GM23338 (cell line): ENCODE results near the gene PAPPA2. TPM values are rescaled to one million over a fixed set of nuclear protein-coding genes. Genes with fewer than 3 reads are reported as not detected.

Experiments used
- ATAC-seq: fragments of 200-7000 bp; cut with Tn5 transposase; 3 replicates; pipeline ENCODE4 v1.9.1; 2020
- DNase-seq: peaks from one replicate; pipeline ENCODE4 v3.0.0-alpha.2; 2015; ENCODE audit warnings: low spot score
- H2AFZ ChIP-seq: fragments of 200-600 bp; sonication (generic); 2 replicates; pipeline ENCODE4 v1.8.0; 2016; ENCODE audit warnings: antibody characterized with exemption, mild to moderate bottlenecking, moderate library complexity
- H3F3A ChIP-seq: fragments of 200-600 bp; sonication (generic); replicated peaks from 2 replicates; pipeline ENCODE4 v1.8.0; 2017; ENCODE audit warnings: antibody characterized with exemption, mixed run types, low read depth
- H3K27ac ChIP-seq: fragments of 200-600 bp; sonication (generic); 2 replicates; pipeline ENCODE4 v1.6.1; 2016; ENCODE audit warnings: low read depth
- H3K27me3 ChIP-seq: fragments of 200-600 bp; sonication (generic); 2 replicates; pipeline ENCODE4 v1.8.0; 2016; ENCODE audit warnings: mild to moderate bottlenecking, mixed run types, moderate library complexity; ENCODE audit not compliant: insufficient read depth
- H3K36me3 ChIP-seq: fragments of 200-600 bp; sonication (generic); 2 replicates; pipeline ENCODE4 v1.8.0; 2016; ENCODE audit warnings: mild to moderate bottlenecking; ENCODE audit not compliant: insufficient read depth
- H3K4me1 ChIP-seq: fragments of 200-600 bp; sonication (generic); 2 replicates; pipeline ENCODE4 v1.8.0; 2016; ENCODE audit warnings: mild to moderate bottlenecking, moderate library complexity; ENCODE audit not compliant: insufficient read depth
- H3K4me2 ChIP-seq: fragments of 200-600 bp; sonication (generic); 2 replicates; pipeline ENCODE4 v1.7.1; 2017; ENCODE audit warnings: mixed run types
- H3K4me3 ChIP-seq: fragments of 200-600 bp; sonication (generic); 2 replicates; pipeline ENCODE4 v1.6.1; 2016; ENCODE audit warnings: mixed run types
- H3K79me2 ChIP-seq: fragments of 200-600 bp; sonication (generic); replicated peaks from 2 replicates; pipeline ENCODE4 v1.8.0; 2017; ENCODE audit warnings: mild to moderate bottlenecking; ENCODE audit not compliant: insufficient read depth
- H3K9me2 ChIP-seq: fragments of 200-600 bp; sonication (generic); 2 replicates; pipeline ENCODE4 v1.8.0; 2017; ENCODE audit not compliant: insufficient read depth
- H4K20me1 ChIP-seq: fragments of 200-600 bp; sonication (generic); replicated peaks from 2 replicates; pipeline ENCODE4 v1.8.0; 2017; ENCODE audit warnings: mild to moderate bottlenecking; ENCODE audit not compliant: insufficient read depth
- H3K27ac Mint-ChIP-seq: 2 replicates; pipeline ENCODE4 v1.8.0; 2020; ENCODE audit warnings: inconsistent platforms, mild to moderate bottlenecking, moderate library complexity, mixed read lengths
- H3K27me3 Mint-ChIP-seq: 3 replicates; pipeline ENCODE4 v1.8.0; 2022; ENCODE audit warnings: low read depth, mild to moderate bottlenecking, moderate library complexity, mixed read lengths, inconsistent platforms; ENCODE audit not compliant: insufficient read depth, poor library complexity
- H3K36me3 Mint-ChIP-seq: 3 replicates; pipeline ENCODE4 v1.8.0; 2021; ENCODE audit warnings: low read depth, mild to moderate bottlenecking, inconsistent platforms, moderate library complexity, mixed read lengths
- H3K4me1 Mint-ChIP-seq: 3 replicates; pipeline ENCODE4 v1.8.0; 2020; ENCODE audit warnings: mild to moderate bottlenecking, inconsistent platforms, mixed read lengths
- H3K4me3 Mint-ChIP-seq: 3 replicates; pipeline ENCODE4 v1.8.0; 2021; ENCODE audit warnings: moderate library complexity, mild to moderate bottlenecking, inconsistent platforms, mixed read lengths
- H3K9me3 Mint-ChIP-seq: 3 replicates; pipeline ENCODE4 v1.8.0; 2020; ENCODE audit warnings: moderate library complexity, mild to moderate bottlenecking, inconsistent platforms, mixed read lengths
- CREB1 ChIP-seq: fragments of 250-450 bp; sonication (Bioruptor Pico); IDR thresholded peaks from 2 replicates; pipeline ENCODE4 v1.5.0; 2020; ENCODE audit warnings: low read depth, mild to moderate bottlenecking, moderate library complexity
- EZH2phosphoT487 ChIP-seq: fragments of 200-600 bp; sonication (generic); IDR thresholded peaks from one replicate; pipeline ENCODE4 v1.8.1; 2018; ENCODE audit warnings: antibody characterized with exemption; ENCODE audit not compliant: unreplicated experiment
- STAT1 ChIP-seq: IDR thresholded peaks from one replicate; pipeline ENCODE4 v1.6.1; 2016; ENCODE audit warnings: antibody characterized with exemption; ENCODE audit not compliant: unreplicated experiment
- ZNF331 ChIP-seq: fragments of 250-450 bp; sonication (Bioruptor Pico); IDR thresholded peaks from 2 replicates; pipeline ENCODE4 v1.5.0; 2020; ENCODE audit warnings: low read depth, mild to moderate bottlenecking, moderate library complexity
- polyA plus RNA-seq: library from polyadenylated mRNA; unstranded; fragments of >200 nt; fragmentation: Nextera tagmentation; extraction: Ambion mirVana; gene quantifications from 2 replicates; pipeline ENCODE4 v1.2.1, GENCODE V29; 2016
- total RNA-seq: library from RNA; depleted of rRNA; stranded (reverse); fragments of >200 nt; shearing (Covaris generic); gene quantifications from 2 replicates; pipeline ENCODE4 v1.2.3, GENCODE V29; 2014
- TF ChIP-seq, protein P1 (sequence below): fragments of 250-450 bp; sonication (Bioruptor Pico); IDR thresholded peaks from 2 replicates; pipeline ENCODE4 v1.5.0; 2020; ENCODE audit warnings: mild to moderate bottlenecking, moderate library complexity

PAPPA2 gene
- total and polyA plus RNA-seq, 2 experiments from 2014 or later, result 1.4 to 1.7 TPM

DNA sequence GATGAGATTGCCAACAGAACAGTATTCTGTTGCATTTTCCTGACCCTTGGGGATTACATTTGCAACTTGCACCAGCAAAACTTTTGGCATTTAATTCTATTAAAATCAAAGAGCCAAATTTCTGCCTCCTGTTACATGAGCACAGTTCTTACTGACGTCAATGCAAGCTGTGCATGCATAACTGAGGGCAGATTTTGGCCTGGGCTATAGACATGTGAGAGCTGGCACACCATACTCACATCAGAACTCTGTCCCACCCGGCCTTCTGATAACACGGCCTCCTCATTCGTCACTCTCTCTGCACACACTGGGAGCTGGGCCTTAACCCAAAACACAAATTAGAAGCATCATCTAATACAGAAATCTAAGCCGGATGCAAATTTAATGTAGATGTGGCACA lies 31.5 kb downstream of the PAPPA2 start:
- Histone ChIP-seq H2AFZ (no peak overlapping the region), H3K4me2 (no peak overlapping the region), H3K27ac (no peak overlapping the region), H3K4me3 (no peak overlapping the region), H3K4me1 (no peaks in the 10 kb centered on the region), H3K27me3 (no peaks in the 10 kb centered on the region), H4K20me1 (no peaks in the 10 kb centered on the region), H3K36me3 (no peaks in the 10 kb centered on the region), H3K79me2 (no peaks in the 10 kb centered on the region), H3K9me2 (peaks cover 4% of the 10 kb centered on the region; the same call in 1 of the 2 replicates), H3F3A (no peaks in the 10 kb centered on the region)
- H3K4me3 Mint-ChIP-seq, result no peak overlapping the region
- no peak overlapping the region for H3K27ac Mint-ChIP-seq
- H3K27me3 Mint-ChIP-seq, result no peaks in the 10 kb centered on the region
- no peaks in the 10 kb centered on the region for H3K9me3 Mint-ChIP-seq
- H3K36me3 Mint-ChIP-seq, result no peaks in the 10 kb centered on the region
- ATAC-seq, result no peak
- no peaks in the 10 kb centered on the region for H3K4me1 Mint-ChIP-seq
- TF ChIP-seq STAT1 (no peak), EZH2phosphoT487 (no peak), ZNF331 (CRISPR knock-in tag) (no peak)
- TF ChIP-seq, protein P1, sequence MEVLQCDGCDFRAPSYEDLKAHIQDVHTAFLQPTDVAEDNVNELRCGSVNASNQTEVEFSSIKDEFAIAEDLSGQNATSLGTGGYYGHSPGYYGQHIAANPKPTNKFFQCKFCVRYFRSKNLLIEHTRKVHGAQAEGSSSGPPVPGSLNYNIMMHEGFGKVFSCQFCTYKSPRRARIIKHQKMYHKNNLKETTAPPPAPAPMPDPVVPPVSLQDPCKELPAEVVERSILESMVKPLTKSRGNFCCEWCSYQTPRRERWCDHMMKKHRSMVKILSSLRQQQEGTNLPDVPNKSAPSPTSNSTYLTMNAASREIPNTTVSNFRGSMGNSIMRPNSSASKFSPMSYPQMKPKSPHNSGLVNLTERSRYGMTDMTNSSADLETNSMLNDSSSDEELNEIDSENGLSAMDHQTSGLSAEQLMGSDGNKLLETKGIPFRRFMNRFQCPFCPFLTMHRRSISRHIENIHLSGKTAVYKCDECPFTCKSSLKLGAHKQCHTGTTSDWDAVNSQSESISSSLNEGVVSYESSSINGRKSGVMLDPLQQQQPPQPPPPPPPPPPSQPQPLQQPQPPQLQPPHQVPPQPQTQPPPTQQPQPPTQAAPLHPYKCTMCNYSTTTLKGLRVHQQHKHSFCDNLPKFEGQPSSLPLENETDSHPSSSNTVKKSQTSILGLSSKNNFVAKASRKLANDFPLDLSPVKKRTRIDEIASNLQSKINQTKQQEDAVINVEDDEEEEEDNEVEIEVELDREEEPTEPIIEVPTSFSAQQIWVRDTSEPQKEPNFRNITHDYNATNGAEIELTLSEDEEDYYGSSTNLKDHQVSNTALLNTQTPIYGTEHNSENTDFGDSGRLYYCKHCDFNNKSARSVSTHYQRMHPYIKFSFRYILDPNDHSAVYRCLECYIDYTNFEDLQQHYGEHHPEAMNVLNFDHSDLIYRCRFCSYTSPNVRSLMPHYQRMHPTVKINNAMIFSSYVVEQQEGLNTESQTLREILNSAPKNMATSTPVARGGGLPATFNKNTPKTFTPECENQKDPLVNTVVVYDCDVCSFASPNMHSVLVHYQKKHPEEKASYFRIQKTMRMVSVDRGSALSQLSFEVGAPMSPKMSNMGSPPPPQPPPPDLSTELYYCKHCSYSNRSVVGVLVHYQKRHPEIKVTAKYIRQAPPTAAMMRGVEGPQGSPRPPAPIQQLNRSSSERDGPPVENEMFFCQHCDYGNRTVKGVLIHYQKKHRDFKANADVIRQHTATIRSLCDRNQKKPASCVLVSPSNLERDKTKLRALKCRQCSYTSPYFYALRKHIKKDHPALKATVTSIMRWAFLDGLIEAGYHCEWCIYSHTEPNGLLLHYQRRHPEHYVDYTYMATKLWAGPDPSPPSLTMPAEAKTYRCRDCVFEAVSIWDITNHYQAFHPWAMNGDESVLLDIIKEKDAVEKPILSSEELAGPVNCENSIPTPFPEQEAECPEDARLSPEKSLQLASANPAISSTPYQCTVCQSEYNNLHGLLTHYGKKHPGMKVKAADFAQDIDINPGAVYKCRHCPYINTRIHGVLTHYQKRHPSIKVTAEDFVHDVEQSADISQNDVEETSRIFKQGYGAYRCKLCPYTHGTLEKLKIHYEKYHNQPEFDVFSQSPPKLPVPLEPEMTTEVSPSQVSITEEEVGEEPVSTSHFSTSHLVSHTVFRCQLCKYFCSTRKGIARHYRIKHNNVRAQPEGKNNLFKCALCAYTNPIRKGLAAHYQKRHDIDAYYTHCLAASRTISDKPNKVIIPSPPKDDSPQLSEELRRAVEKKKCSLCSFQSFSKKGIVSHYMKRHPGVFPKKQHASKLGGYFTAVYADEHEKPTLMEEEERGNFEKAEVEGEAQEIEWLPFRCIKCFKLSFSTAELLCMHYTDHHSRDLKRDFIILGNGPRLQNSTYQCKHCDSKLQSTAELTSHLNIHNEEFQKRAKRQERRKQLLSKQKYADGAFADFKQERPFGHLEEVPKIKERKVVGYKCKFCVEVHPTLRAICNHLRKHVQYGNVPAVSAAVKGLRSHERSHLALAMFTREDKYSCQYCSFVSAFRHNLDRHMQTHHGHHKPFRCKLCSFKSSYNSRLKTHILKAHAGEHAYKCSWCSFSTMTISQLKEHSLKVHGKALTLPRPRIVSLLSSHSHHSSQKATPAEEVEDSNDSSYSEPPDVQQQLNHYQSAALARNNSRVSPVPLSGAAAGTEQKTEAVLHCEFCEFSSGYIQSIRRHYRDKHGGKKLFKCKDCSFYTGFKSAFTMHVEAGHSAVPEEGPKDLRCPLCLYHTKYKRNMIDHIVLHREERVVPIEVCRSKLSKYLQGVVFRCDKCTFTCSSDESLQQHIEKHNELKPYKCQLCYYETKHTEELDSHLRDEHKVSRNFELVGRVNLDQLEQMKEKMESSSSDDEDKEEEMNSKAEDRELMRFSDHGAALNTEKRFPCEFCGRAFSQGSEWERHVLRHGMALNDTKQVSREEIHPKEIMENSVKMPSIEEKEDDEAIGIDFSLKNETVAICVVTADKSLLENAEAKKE, result no peak
- no peak for DNase-seq

DNA sequence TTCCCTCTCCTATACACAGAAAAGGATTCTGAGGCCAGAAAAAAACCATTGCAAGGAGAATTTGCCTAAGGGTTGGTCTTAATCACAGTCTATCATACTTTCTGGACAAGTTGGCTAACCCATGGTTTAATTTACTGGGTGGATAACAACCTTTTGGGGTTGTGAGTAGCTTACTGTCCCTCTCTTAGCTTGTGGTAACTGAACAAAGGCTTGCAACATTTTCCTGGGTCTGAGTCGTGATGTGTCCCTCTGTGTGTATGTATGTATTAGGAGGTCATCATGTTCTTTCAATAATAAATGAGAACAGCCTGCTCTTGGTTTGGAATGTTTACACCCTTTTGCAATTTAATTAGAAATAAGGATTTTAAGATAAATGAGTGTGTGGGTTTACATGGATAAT lies 36.7 kb downstream of the PAPPA2 start:
- no peaks in the 10 kb centered on the region for H3F3A ChIP-seq
- no peak for ATAC-seq

More for the DNA sequence above, 36.7 kb downstream of the PAPPA2 start:
- DNase-seq, result no peak
- Mint-ChIP-seq H3K4me1 (no peaks in the 10 kb centered on the region), H3K27ac (no peak overlapping the region), H3K9me3 (no peaks in the 10 kb centered on the region), H3K27me3 (no peaks in the 10 kb centered on the region), H3K36me3 (no peaks in the 10 kb centered on the region), H3K4me3 (no peak overlapping the region)
- TF ChIP-seq CREB1 (CRISPR knock-in tag), result no peak
- Histone ChIP-seq H3K36me3 (no peaks in the 10 kb centered on the region), H4K20me1 (no peaks in the 10 kb centered on the region), H3K27me3 (no peaks in the 10 kb centered on the region), H3K4me1 (no peaks in the 10 kb centered on the region), H3K79me2 (no peaks in the 10 kb centered on the region), H3K9me2 (peaks cover 4% of the 10 kb centered on the region; the same call in 1 of the 2 replicates), H3K4me2 (no peak overlapping the region), H2AFZ (no peak overlapping the region), H3K4me3 (no peak overlapping the region), H3K27ac (no peak overlapping the region)
